Cardiac muscle cell (in vitro differentiated cells and primary cell): ENCODE results near the gene VASH2. TPM values are rescaled to one million over a fixed set of nuclear protein-coding genes. Genes with fewer than 3 reads are reported as not detected.
A peak's percentile ranks its signal among the peaks of the same experiment; 100 is the strongest.

Experiments used
- DNase-seq, 2 donors: peaks; one replicate each; pipeline versions ENCODE4 v3.0.0 to v3.0.0-alpha.2; 2010 to 2017; ENCODE audit warnings: low read depth in 1 of 2, low spot score in 1 of 2
- H3K27ac ChIP-seq: fragments of 200-600 bp; sonication (generic); 2 replicates; pipeline ENCODE4 v1.5.1; 2016
- H3K27me3 ChIP-seq: fragments of 200-600 bp; sonication (generic); 2 replicates; pipeline ENCODE4 v1.6.0; 2016; ENCODE audit warnings: control low read depth
- H3K36me3 ChIP-seq: fragments of 200-600 bp; sonication (generic); 2 replicates; pipeline ENCODE4 v1.5.1; 2016; ENCODE audit warnings: control low read depth
- H3K4me1 ChIP-seq: fragments of 200-600 bp; sonication (generic); 2 replicates; pipeline ENCODE4 v1.8.1; 2017; ENCODE audit warnings: low read depth, mild to moderate bottlenecking, mixed run types
- H3K4me3 ChIP-seq: fragments of 200-600 bp; sonication (generic); 2 replicates; pipeline ENCODE4 v1.5.1; 2016; ENCODE audit warnings: mild to moderate bottlenecking
- H3K9me3 ChIP-seq: fragments of 200-600 bp; sonication (generic); 2 replicates; pipeline ENCODE4 v1.5.1; 2017; ENCODE audit warnings: low read depth, mild to moderate bottlenecking, control low read depth
- polyA plus RNA-seq: library from polyadenylated mRNA; unstranded; fragments of >200 nt; fragmentation: Nextera tagmentation; extraction: Ambion mirVana; gene quantifications from 2 replicates; pipeline ENCODE4 v1.2.1, GENCODE V29; 2016
- total RNA-seq: library from RNA; depleted of rRNA; stranded (reverse); fragments of >200 nt; gene quantifications from 2 replicates; pipeline ENCODE4 v1.2.3, GENCODE V29; 2016
- TF ChIP-seq, protein P1 (sequence below): IDR thresholded peaks from 2 replicates; pipeline ENCODE4 v1.5.1; 2012; ENCODE audit warnings: low read depth, mild to moderate bottlenecking, low read length

Gene VASH2
- total and polyA plus RNA-seq, 2 experiments from 2014 or later, result 3.4 to 5.8 TPM

DNA sequence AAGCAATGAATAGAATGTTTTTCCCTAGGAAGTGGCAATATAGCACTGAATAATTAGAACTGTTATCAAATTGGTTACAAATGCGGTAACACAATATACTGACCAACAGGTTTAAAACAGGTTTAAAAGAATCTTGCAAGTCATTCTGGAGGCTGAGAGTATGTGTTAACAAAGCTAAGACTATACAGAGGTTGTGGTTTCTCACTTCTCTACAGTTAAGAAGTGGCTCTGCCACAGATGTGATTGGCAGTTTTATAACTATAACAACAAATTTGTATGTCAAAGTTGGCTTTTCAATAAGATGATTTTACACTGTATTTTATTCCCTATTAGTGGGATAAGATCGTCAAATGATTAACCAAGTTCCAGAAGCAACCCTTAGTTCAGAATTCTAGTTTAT is 58.2 kb downstream of the VASH2 start:
- Histone ChIP-seq H3K36me3 (peaks cover 24% of the 10 kb centered on the region), H3K27me3 (no peaks in the 10 kb centered on the region), H3K4me3 (no peak overlapping the region), H3K9me3 (no peaks in the 10 kb centered on the region), H3K4me1 (no peaks in the 10 kb centered on the region), H3K27ac (no peak overlapping the region)
- TF ChIP-seq, protein P1, sequence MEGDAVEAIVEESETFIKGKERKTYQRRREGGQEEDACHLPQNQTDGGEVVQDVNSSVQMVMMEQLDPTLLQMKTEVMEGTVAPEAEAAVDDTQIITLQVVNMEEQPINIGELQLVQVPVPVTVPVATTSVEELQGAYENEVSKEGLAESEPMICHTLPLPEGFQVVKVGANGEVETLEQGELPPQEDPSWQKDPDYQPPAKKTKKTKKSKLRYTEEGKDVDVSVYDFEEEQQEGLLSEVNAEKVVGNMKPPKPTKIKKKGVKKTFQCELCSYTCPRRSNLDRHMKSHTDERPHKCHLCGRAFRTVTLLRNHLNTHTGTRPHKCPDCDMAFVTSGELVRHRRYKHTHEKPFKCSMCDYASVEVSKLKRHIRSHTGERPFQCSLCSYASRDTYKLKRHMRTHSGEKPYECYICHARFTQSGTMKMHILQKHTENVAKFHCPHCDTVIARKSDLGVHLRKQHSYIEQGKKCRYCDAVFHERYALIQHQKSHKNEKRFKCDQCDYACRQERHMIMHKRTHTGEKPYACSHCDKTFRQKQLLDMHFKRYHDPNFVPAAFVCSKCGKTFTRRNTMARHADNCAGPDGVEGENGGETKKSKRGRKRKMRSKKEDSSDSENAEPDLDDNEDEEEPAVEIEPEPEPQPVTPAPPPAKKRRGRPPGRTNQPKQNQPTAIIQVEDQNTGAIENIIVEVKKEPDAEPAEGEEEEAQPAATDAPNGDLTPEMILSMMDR, result no peak
- DNase-seq, result no peak

GRCh38 chr1:213014642-213015041 is 64.3 kb downstream of the VASH2 start:
- Histone ChIP-seq H3K4me1 (peaks cover 7% of the 10 kb centered on the region), H3K36me3 (no peaks in the 10 kb centered on the region), H3K9me3 (no peaks in the 10 kb centered on the region), H3K27me3 (no peaks in the 10 kb centered on the region), H3K4me3 (peak overlapping the region; percentile 75), H3K27ac (peak overlapping the region; percentile 80)
- TF ChIP-seq, protein P1, result no peak
- DNase-seq, result peak; percentile 5 to 45

DNA sequence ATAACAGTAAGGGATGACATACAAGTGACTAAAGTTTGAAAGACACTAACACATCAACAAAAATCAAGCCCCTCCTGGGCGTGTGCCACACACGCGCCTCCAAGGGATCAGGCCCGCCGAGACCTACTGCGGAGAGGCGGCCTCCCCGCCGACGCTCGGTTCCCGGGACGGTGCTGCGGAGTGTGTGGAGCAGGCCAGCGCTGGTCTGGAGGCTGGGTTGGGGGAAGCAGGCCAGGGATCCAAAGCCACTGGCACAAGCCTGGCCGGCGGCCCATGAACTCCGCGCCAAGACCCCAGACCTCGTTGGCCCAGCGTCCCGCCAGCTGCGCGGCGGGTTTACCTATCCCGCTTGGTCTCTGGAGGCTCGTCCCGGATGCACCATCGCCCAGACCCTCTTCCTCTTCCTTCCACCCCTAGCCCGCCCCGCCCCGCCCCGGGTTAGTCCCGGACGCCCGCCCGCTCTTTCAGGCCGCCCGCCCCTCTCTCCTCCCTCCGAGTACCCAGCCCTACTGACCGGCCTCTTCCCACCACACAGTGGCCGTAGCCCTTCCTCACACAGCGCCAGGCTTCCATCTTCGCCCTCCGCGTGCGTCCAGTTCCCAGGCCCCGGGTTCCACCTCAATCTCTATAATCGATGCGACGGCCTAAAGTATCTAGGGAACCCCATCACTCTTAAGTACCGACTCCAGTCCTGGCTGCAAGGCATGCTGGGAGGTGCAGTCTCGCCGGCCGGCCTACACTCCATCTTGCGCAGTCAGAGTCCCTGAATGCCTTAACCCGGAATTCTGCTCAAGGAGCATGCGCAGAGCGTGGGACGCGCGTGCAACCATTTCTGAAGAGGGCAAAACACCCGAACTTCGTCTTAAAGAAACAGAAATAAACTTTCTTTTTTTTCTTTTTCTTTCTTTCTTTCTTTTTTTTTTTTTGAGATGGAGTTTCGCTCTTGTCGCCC is 65.0 kb downstream of the VASH2 start, which contains the start of gene ANGEL2:
Gene ANGEL2 (minus strand): TSS at position 769 of the 952 bp plus-strand sequence. CDS start 196 bp downstream, at position 573.
- TF ChIP-seq, protein P1, result no peak
- peak within 1 kb of the TSS; percentile 75 for H3K4me3 ChIP-seq
- no peaks in the 10 kb centered on the region for H3K9me3 ChIP-seq
- no peaks in the 10 kb centered on the region for H3K36me3 ChIP-seq
- H3K4me1 ChIP-seq, result peaks cover 7% of the 10 kb centered on the region
- DNase-seq, result peak; percentile 95 to 98
- no peaks in the 10 kb centered on the region for H3K27me3 ChIP-seq
- H3K27ac ChIP-seq, result peak within 1 kb of the TSS; percentile 80

GRCh38 chr1:213017447-213018273 is 67.3 kb downstream of the VASH2 start:
- H3K4me3 ChIP-seq, result no peak overlapping the region

DNA sequence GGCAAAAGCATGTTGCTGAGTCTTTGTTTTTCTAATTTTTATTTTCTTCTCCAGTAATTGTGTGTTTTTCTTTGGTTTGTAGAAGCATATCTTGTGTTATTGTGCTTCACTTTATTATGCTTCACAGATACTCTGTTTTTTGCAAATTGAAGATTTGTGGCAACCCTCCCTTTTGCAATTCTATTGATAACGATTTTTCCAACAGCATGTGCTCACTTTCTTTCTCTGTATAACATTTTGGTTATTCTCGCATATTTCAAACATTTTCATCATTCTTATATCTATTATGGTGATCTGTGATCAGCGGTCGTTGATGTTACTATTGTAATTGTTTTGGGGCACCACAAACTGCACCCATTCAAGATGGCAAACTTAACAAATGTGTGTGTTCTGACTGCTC is 69.1 kb downstream of the VASH2 start:
- Histone ChIP-seq H3K27me3 (no peaks in the 10 kb centered on the region), H3K27ac (no peak overlapping the region), H3K9me3 (no peaks in the 10 kb centered on the region), H3K36me3 (no peaks in the 10 kb centered on the region), H3K4me3 (no peak overlapping the region), H3K4me1 (peaks cover 2% of the 10 kb centered on the region)
- no peak for DNase-seq
- TF ChIP-seq, protein P1, result no peak

More at GRCh38 chr1:213017447-213018273, 67.3 kb downstream of the VASH2 start:
- Histone ChIP-seq H3K27me3 (no peaks in the 10 kb centered on the region), H3K27ac (no peak overlapping the region), H3K4me1 (peaks cover 7% of the 10 kb centered on the region), H3K36me3 (no peaks in the 10 kb centered on the region), H3K9me3 (no peaks in the 10 kb centered on the region)
- TF ChIP-seq, protein P1, result no peak
- no peak for DNase-seq
